GM12874 (cell line): ENCODE measurements around the gene TMEM79.

ENCODE experiments used
- CTCF ChIP-seq: IDR thresholded peaks from 2 replicates; pipeline ENCODE4 v1.5.1; 2011; ENCODE audit warnings: low read depth, mild to moderate bottlenecking, control low read depth, low read length, moderate library complexity; ENCODE audit not compliant: insufficient read depth

The TMEM79 gene

GRCh38 chr1:156281693-156282478 lies 2.2 kb upstream of the TMEM79 start:
- no peak for TF ChIP-seq CTCF

GRCh38 chr1:156282479-156283222 lies 1.5 kb upstream of the TMEM79 start, which contains the start of gene SMG5:
SMG5 (minus strand) TSS chr1:156282825; CDS start chr1:156282680, 145 bp downstream.
- TF ChIP-seq CTCF: no peak

GRCh38 chr1:156283521-156283920 lies 604 bp upstream of the TMEM79 start:
- no peak for TF ChIP-seq CTCF

- TF ChIP-seq CTCF: no peak
These were observed 632 bp downstream of the TMEM79 start for GRCh38 chr1:156284757-156285156.

- TF ChIP-seq CTCF: no peak
These were observed 1.3 kb downstream of the TMEM79 start for GRCh38 chr1:156285437-156285836.

GRCh38 chr1:156286061-156286460 lies 1.9 kb downstream of the TMEM79 start:
- no peak for TF ChIP-seq CTCF

- TF ChIP-seq CTCF: no peak
These were observed 5.7 kb downstream of the TMEM79 start for GRCh38 chr1:156289857-156290256.
